Measurements from ENCODE around the gene SAC3D1.

Gene SAC3D1

GRCh38 chr11:65089621-65090020, 48.6 kb downstream of the SAC3D1 start:
- H2AFZ ChIP-seq (ENCODE audit: low read length, unreplicated experiment) = no peak overlapping the region
- 0 out of 2 replicates have a peak, but pooled peaks cover 4% of the 10 kb centered on the region for H3K36me3 ChIP-seq (ENCODE audit: insufficient read depth, low read length)
- H3K27ac ChIP-seq (ENCODE audit: low read depth, low read length) = no peak overlapping the region
- no peak overlapping the region for H3K4me3 ChIP-seq (ENCODE audit: low read depth, low read length)
- peaks cover 12% of the 10 kb centered on the region for H3K4me1 ChIP-seq (ENCODE audit: control insufficient read depth, insufficient read depth, low read length, unreplicated experiment)
- peaks cover 11% of the 10 kb centered on the region for H3K79me2 ChIP-seq (ENCODE audit: control insufficient read depth, insufficient read depth, low read length, unreplicated experiment)
- no peaks in the 10 kb centered on the region for H3K27me3 ChIP-seq (ENCODE audit: insufficient read depth, low read length)

GRCh38 chr11:65090628-65091027, 49.6 kb downstream of the SAC3D1 start:
- no peaks in the 10 kb centered on the region for H3K27me3 ChIP-seq (ENCODE audit: insufficient read depth, low read length)
- no peak overlapping the region for H3K4me3 ChIP-seq (ENCODE audit: low read depth, low read length)
- H3K36me3 ChIP-seq (ENCODE audit: insufficient read depth, low read length) = 0 out of 2 replicates have a peak, but pooled peaks cover 2% of the 10 kb centered on the region
- peaks cover 3% of the 10 kb centered on the region for H3K4me1 ChIP-seq (ENCODE audit: control insufficient read depth, insufficient read depth, low read length, unreplicated experiment)
- no peak overlapping the region for H2AFZ ChIP-seq (ENCODE audit: low read length, unreplicated experiment)
- H3K79me2 ChIP-seq (ENCODE audit: control insufficient read depth, insufficient read depth, low read length, unreplicated experiment) = peaks cover 2% of the 10 kb centered on the region
- H3K27ac ChIP-seq (ENCODE audit: low read depth, low read length) = no peak overlapping the region
